NCI-H1694 (cell line): ENCODE results near the gene SUSD1.

Experiments used
- DNase-seq: peaks from one replicate; lab custom pipeline; 2025; lab: John Stamatoyannopoulos, UW

The SUSD1 gene

GRCh38 chr9:112041536-112042243, 133.4 kb downstream of the SUSD1 start:
- DNase-seq, result no peak

GRCh38 chr9:112041199-112041535, 133.9 kb downstream of the SUSD1 start:
- no peak for DNase-seq

GRCh38 chr9:112038017-112038408, 137.1 kb downstream of the SUSD1 start:
- no peak for DNase-seq

- no peak for DNase-seq
Observed at GRCh38 chr9:112037281-112038016, 137.6 kb downstream of the SUSD1 start.

GRCh38 chr9:112035166-112035826, 139.8 kb downstream of the SUSD1 start:
- DNase-seq, result no peak

- no peak for DNase-seq
Observed at GRCh38 chr9:112034216-112034611, 140.9 kb downstream of the SUSD1 start.

GRCh38 chr9:112033237-112034215, 141.6 kb downstream of the SUSD1 start:
- no peak for DNase-seq

- DNase-seq, result no peak
Observed at GRCh38 chr9:112032743-112033142, 142.4 kb downstream of the SUSD1 start.

GRCh38 chr9:112032009-112032408, 143.1 kb downstream of the SUSD1 start:
- DNase-seq, result no peak

- no peak for DNase-seq
Observed at GRCh38 chr9:112031400-112031799, 143.7 kb downstream of the SUSD1 start.

- DNase-seq, result no peak
Observed at GRCh38 chr9:112029921-112030444, 145.1 kb downstream of the SUSD1 start.

- DNase-seq, result no peak
Observed at GRCh38 chr9:112028242-112029221, 146.6 kb downstream of the SUSD1 start.

GRCh38 chr9:112025850-112026249, 149.2 kb downstream of the SUSD1 start:
- no peak for DNase-seq

- no peak for DNase-seq
Observed at GRCh38 chr9:112021742-112022141, 153.4 kb downstream of the SUSD1 start.

- DNase-seq, result no peak
Observed at GRCh38 chr9:112020680-112021596, 154.2 kb downstream of the SUSD1 start.

GRCh38 chr9:112017878-112018277, 157.2 kb downstream of the SUSD1 start:
- DNase-seq, result no peak

- no peak for DNase-seq
Observed at GRCh38 chr9:112015736-112016135, 159.4 kb downstream of the SUSD1 start.

GRCh38 chr9:112015149-112015548, 159.9 kb downstream of the SUSD1 start:
- DNase-seq, result no peak

GRCh38 chr9:112013266-112013665, 161.8 kb downstream of the SUSD1 start:
- no peak for DNase-seq
